DOHH2 (cell line): ENCODE measurements around the gene RNF213.

Source experiments
- H3F3A ChIP-seq: fragments of 200-600 bp; sonication (generic), shearing (Covaris generic); 2 replicates; pipeline ENCODE4 v1.6.0; 2016; ENCODE audit warnings: antibody characterized with exemption, mild to moderate bottlenecking; ENCODE audit not compliant: control insufficient read depth, insufficient read depth
- H3K27ac ChIP-seq: fragments of 200-600 bp; sonication (generic); 2 replicates; pipeline ENCODE4 v1.5.1; 2014; ENCODE audit warnings: low read depth, mild to moderate bottlenecking, low read length, moderate library complexity
- H3K27me3 ChIP-seq: fragments of 200-600 bp; sonication (generic); 2 replicates; pipeline ENCODE4 v1.6.1; 2014; ENCODE audit warnings: mild to moderate bottlenecking, low read length, mixed read lengths; ENCODE audit not compliant: control insufficient read depth
- H3K36me3 ChIP-seq: fragments of 200-600 bp; sonication (generic); 2 replicates; pipeline ENCODE4 v1.6.1; 2014; ENCODE audit warnings: mild to moderate bottlenecking, low read length, moderate library complexity, mixed read lengths; ENCODE audit not compliant: control insufficient read depth
- H3K4me1 ChIP-seq: fragments of 200-600 bp; sonication (generic); 2 replicates; pipeline ENCODE4 v1.6.1; 2014; ENCODE audit warnings: mild to moderate bottlenecking, low read length, mixed read lengths; ENCODE audit not compliant: control insufficient read depth
- H3K4me2 ChIP-seq: fragments of 200-600 bp; sonication (generic); 2 replicates; pipeline ENCODE4 v1.6.0; 2014; ENCODE audit warnings: mild to moderate bottlenecking, low read length, moderate library complexity
- H3K4me3 ChIP-seq: fragments of 200-600 bp; sonication (generic); 2 replicates; pipeline ENCODE4 v1.5.1; 2014; ENCODE audit warnings: mild to moderate bottlenecking, low read length, mixed read lengths
- H3K79me2 ChIP-seq: fragments of 200-600 bp; sonication (generic); 2 replicates; pipeline ENCODE4 v1.6.1; 2014; ENCODE audit warnings: mild to moderate bottlenecking, low read length, mixed read lengths; ENCODE audit not compliant: control insufficient read depth
- H3K9me2 ChIP-seq: fragments of 200-600 bp; sonication (generic); replicated peaks from 2 replicates; pipeline ENCODE4 v1.6.1; 2014; ENCODE audit warnings: mild to moderate bottlenecking, low read length, mixed read lengths; ENCODE audit not compliant: control insufficient read depth
- H3K9me3 ChIP-seq: fragments of 200-600 bp; sonication (generic); 2 replicates; pipeline ENCODE4 v1.6.1; 2014; ENCODE audit warnings: antibody characterized with exemption, low read length, mixed read lengths; ENCODE audit not compliant: control insufficient read depth, insufficient read depth
- H4K20me1 ChIP-seq: fragments of 200-600 bp; sonication (generic); 2 replicates; pipeline ENCODE4 v1.6.0; 2014; ENCODE audit warnings: low read depth, mild to moderate bottlenecking, antibody characterized with exemption, low read length, moderate library complexity; ENCODE audit not compliant: control insufficient read depth, insufficient read depth
- EZH2phosphoT487 ChIP-seq: fragments of 200-600 bp; sonication (generic); IDR thresholded peaks from 2 replicates; pipeline ENCODE4 v1.6.1; 2017; ENCODE audit warnings: borderline replicate concordance, mild to moderate bottlenecking, antibody characterized with exemption, low read length, moderate library complexity, mixed read lengths
- TF ChIP-seq, protein P1 (sequence below): fragments of 200-600 bp; sonication (generic); IDR thresholded peaks from one replicate; pipeline ENCODE4 v1.5.1; 2014; ENCODE audit warnings: antibody characterized with exemption, mild to moderate bottlenecking, low read depth, low read length; ENCODE audit not compliant: poor library complexity, severe bottlenecking

Gene RNF213

GRCh38 chr17:80428363-80428762, 167.7 kb downstream of the RNF213 start:
- H3K4me1 ChIP-seq = peaks cover 11% of the 10 kb centered on the region; the same call in 1 of the 2 replicates
- no peaks in the 10 kb centered on the region for H3K9me2 ChIP-seq
- H4K20me1 ChIP-seq = no peaks in the 10 kb centered on the region
- no peak overlapping the region for H3K27ac ChIP-seq
- H3K4me3 ChIP-seq = no peak overlapping the region
- no peaks in the 10 kb centered on the region for H3K79me2 ChIP-seq
- no peaks in the 10 kb centered on the region for H3K36me3 ChIP-seq
- TF ChIP-seq EZH2phosphoT487 = no peak
- TF ChIP-seq, protein P1, sequence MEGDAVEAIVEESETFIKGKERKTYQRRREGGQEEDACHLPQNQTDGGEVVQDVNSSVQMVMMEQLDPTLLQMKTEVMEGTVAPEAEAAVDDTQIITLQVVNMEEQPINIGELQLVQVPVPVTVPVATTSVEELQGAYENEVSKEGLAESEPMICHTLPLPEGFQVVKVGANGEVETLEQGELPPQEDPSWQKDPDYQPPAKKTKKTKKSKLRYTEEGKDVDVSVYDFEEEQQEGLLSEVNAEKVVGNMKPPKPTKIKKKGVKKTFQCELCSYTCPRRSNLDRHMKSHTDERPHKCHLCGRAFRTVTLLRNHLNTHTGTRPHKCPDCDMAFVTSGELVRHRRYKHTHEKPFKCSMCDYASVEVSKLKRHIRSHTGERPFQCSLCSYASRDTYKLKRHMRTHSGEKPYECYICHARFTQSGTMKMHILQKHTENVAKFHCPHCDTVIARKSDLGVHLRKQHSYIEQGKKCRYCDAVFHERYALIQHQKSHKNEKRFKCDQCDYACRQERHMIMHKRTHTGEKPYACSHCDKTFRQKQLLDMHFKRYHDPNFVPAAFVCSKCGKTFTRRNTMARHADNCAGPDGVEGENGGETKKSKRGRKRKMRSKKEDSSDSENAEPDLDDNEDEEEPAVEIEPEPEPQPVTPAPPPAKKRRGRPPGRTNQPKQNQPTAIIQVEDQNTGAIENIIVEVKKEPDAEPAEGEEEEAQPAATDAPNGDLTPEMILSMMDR = no peak
- no peak overlapping the region for H3K4me2 ChIP-seq
- no peaks in the 10 kb centered on the region for H3F3A ChIP-seq
- H3K27me3 ChIP-seq = peaks cover 20% of the 10 kb centered on the region
- H3K9me3 ChIP-seq = no peaks in the 10 kb centered on the region

- no peak overlapping the region for H3K4me3 ChIP-seq
- no peaks in the 10 kb centered on the region for H4K20me1 ChIP-seq
- peaks cover 11% of the 10 kb centered on the region; the same call in 1 of the 2 replicates for H3K4me1 ChIP-seq
- no peak overlapping the region for H3K27ac ChIP-seq
- no peaks in the 10 kb centered on the region for H3F3A ChIP-seq
- H3K9me3 ChIP-seq = no peaks in the 10 kb centered on the region
- TF ChIP-seq EZH2phosphoT487 = no peak
- TF ChIP-seq, protein P1 = no peak
- no peak overlapping the region for H3K4me2 ChIP-seq
- no peaks in the 10 kb centered on the region for H3K79me2 ChIP-seq
- no peaks in the 10 kb centered on the region for H3K9me2 ChIP-seq
- no peaks in the 10 kb centered on the region for H3K36me3 ChIP-seq
- H3K27me3 ChIP-seq = peaks cover 17% of the 10 kb centered on the region
These were observed 168.1 kb downstream of the RNF213 start for GRCh38 chr17:80428796-80429195.

- Histone ChIP-seq H3F3A (no peaks in the 10 kb centered on the region), H3K4me1 (peaks cover 6% of the 10 kb centered on the region; the same call in 1 of the 2 replicates), H3K4me3 (no peak overlapping the region), H3K4me2 (no peak overlapping the region), H3K9me2 (no peaks in the 10 kb centered on the region), H3K79me2 (no peaks in the 10 kb centered on the region), H4K20me1 (no peaks in the 10 kb centered on the region), H3K9me3 (no peaks in the 10 kb centered on the region), H3K27ac (no peak overlapping the region), H3K36me3 (no peaks in the 10 kb centered on the region), H3K27me3 (peaks cover 12% of the 10 kb centered on the region)
- TF ChIP-seq EZH2phosphoT487 = no peak
- TF ChIP-seq, protein P1 = no peak
These were observed 169.0 kb downstream of the RNF213 start for GRCh38 chr17:80429356-80430275.
